ENCODE data around the gene SLC12A9.

GRCh38 chr7:100824499-100825214 is 27.9 kb upstream of the SLC12A9 start:
- no peak for TF ChIP-seq SRF (IDR thresholded peaks at IDR 0.05; ENCODE audit: low read depth)
- no peak for TF ChIP-seq CTCF (IDR thresholded peaks at IDR 0.05 in 2 of 3, conservative IDR thresholded peaks at IDR 0.05 in 1 of 3; ENCODE audit: borderline replicate concordance in 1 of 3, insufficient read depth in 1 of 3, low read depth in 2 of 3, low read length in 2 of 3)
- no peak for TF ChIP-seq JUND (IDR thresholded peaks at IDR 0.05)
- no peak for TF ChIP-seq FOSL1 (IDR thresholded peaks at IDR 0.05; ENCODE audit: low read depth)
- TF ChIP-seq ATF3 (IDR thresholded peaks at IDR 0.05): no peak
- no peak for TF ChIP-seq POLR2A (IDR thresholded peaks at IDR 0.05; ENCODE audit: borderline replicate concordance, extremely low read depth, insufficient read depth, insufficient read length)
- no peak for TF ChIP-seq RAD21 (IDR thresholded peaks at IDR 0.05; ENCODE audit: low read depth)
- TF ChIP-seq SIN3A (IDR thresholded peaks at IDR 0.05; ENCODE audit: low read depth): no peak
- TF ChIP-seq MAX (IDR thresholded peaks at IDR 0.05): no peak
- no peak for TF ChIP-seq REST (IDR thresholded peaks at IDR 0.05; ENCODE audit: low read depth)
